ENCODE measurements around the gene TMEM186. TPM values are rescaled to one million over a fixed set of nuclear protein-coding genes. Genes with fewer than 3 reads are reported as not detected.

TMEM186 gene, protein sequence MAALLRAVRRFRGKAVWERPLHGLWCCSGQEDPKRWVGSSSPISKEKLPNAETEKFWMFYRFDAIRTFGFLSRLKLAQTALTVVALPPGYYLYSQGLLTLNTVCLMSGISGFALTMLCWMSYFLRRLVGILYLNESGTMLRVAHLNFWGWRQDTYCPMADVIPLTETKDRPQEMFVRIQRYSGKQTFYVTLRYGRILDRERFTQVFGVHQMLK
- 12.0 to 15.5 TPM (median 13.9 TPM) in 5 replicates for total RNA-seq (2022; extraction: Qiagen RNA extraction; ENCODE audit: low read depth)

DNA sequence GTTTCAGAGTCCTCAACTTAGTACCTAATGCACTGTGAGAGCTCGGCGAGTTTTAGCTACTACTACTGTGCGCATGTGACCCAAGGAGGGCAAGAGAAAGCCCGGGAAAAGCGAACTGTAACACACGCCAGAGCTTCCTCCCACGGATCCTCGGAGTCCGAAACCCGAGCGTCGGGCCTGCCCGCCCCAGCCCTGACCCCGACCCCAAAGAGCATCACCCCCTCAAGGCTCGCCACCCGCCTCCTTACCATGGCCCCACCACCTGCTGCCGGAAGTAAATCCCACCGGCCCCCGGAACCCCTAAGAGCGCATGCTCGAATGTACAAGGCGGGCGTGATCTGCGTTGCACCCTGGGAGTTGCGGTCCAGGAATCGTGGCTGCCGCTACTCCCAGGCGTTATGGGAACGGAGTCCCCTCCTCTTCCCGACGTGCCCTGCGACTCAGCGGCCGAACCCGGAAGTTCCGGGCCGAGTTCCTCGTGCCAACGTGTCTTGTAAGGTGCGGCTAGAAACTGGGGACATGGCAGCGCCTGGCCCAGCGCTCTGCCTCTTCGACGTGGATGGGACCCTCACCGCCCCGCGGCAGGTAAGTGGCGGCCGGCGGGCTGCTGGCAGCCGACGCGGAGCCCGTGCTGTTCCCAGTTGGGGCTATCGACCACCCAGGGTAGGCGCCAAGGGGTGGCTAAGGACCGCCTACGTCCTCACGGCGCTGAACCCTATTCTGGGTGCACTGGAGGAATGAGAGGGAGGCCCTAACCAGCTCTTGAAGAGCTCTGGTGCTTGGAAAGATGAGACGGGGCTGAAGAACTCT is at the start of gene TMEM186, which contains the start of gene PMM2:
Gene TMEM186 (minus strand): TSS at position 276 of the 810 bp plus-strand sequence. CDS start 25 bp downstream, at position 251.
Gene PMM2 (plus strand): TSS at position 476 of the 810 bp plus-strand sequence. CDS start 44 bp downstream, at position 520.

Other genes with a start within 250 kb of the TMEM186 start
- not detected in 5 replicates for gene TMEM114, start 207.1 kb downstream of the TMEM186 start, total RNA-seq (2022; extraction: Qiagen RNA extraction; ENCODE audit: low read depth)
- gene METTL22, start 175.9 kb downstream of the TMEM186 start, total RNA-seq (2022; extraction: Qiagen RNA extraction; ENCODE audit: low read depth), result 20.4 to 25.2 TPM (median 22.6 TPM) in 5 replicates
- 0.41 to 0.52 TPM (median 0.46 TPM) in 5 replicates for gene ABAT, start 123.0 kb downstream of the TMEM186 start, total RNA-seq (2022; extraction: Qiagen RNA extraction; ENCODE audit: low read depth)
- gene PMM2, start 200 bp upstream of the TMEM186 start, total RNA-seq (2022; extraction: Qiagen RNA extraction; ENCODE audit: low read depth), result 90.0 to 103 TPM (median 94.0 TPM) in 5 replicates
- 120 to 146 TPM (median 136 TPM) in 5 replicates for gene CARHSP1, start 71.4 kb upstream of the TMEM186 start, total RNA-seq (2022; extraction: Qiagen RNA extraction; ENCODE audit: low read depth)
- not detected in 5 replicates for gene LITAFD, start 84.7 kb upstream of the TMEM186 start, total RNA-seq (2022; extraction: Qiagen RNA extraction; ENCODE audit: low read depth)
- 77.5 to 89.4 TPM (median 82.4 TPM) in 5 replicates for gene USP7, start 166.3 kb upstream of the TMEM186 start, total RNA-seq (2022; extraction: Qiagen RNA extraction; ENCODE audit: low read depth)